HepG2 (cell line): ENCODE data around the gene CCND1. TPM values are rescaled to one million over a fixed set of nuclear protein-coding genes. Genes with fewer than 3 reads are reported as not detected.
A peak's percentile ranks its signal among the peaks of the same experiment; 100 is the strongest.

Experiments
- CAMTA2 ChIP-seq: sonication (generic); formaldehyde crosslinking; IDR thresholded peaks from 2 replicates; pipeline ENCODE4 v1.4.0; 2020; ENCODE audit warnings: mild to moderate bottlenecking, missing genetic modification reagents, borderline replicate concordance
- CREB3 ChIP-seq: sonication (generic); formaldehyde crosslinking; IDR thresholded peaks from 2 replicates; pipeline ENCODE4 v1.5.0; 2020; ENCODE audit warnings: missing genetic modification reagents
- ETV6 ChIP-seq: sonication (generic); formaldehyde crosslinking; conservative IDR thresholded peaks from 2 replicates; pipeline ENCODE4 v1.4.0; 2020; ENCODE audit warnings: missing genetic modification reagents
- GATAD1 ChIP-seq: IDR thresholded peaks from 2 replicates; pipeline ENCODE4 v1.6.1; 2016; ENCODE audit warnings: missing genetic modification reagents, missing compliant biosample characterization
- IKZF4 ChIP-seq: sonication (generic); formaldehyde crosslinking; IDR thresholded peaks from 2 replicates; pipeline ENCODE4 v1.5.1; 2020; ENCODE audit warnings: borderline replicate concordance, mild to moderate bottlenecking, low read depth, missing genetic modification reagents; ENCODE audit errors: not compliant biosample characterization
- ISL2 ChIP-seq: sonication (generic); formaldehyde crosslinking; IDR thresholded peaks from 2 replicates; pipeline ENCODE4 v1.5.0; 2020; ENCODE audit warnings: missing genetic modification reagents
- ISX ChIP-seq: sonication (generic); formaldehyde crosslinking; conservative IDR thresholded peaks from 2 replicates; pipeline ENCODE4 v1.5.0; 2020; ENCODE audit warnings: missing genetic modification reagents
- NFRKB ChIP-seq: fragments of 450-650 bp; IDR thresholded peaks from 2 replicates; pipeline ENCODE4 v1.6.1; 2017
- PITX1 ChIP-seq: sonication (generic); formaldehyde crosslinking; IDR thresholded peaks from 2 replicates; pipeline ENCODE4 v1.5.1; 2020; ENCODE audit warnings: mild to moderate bottlenecking, missing genetic modification reagents
- RARA ChIP-seq: IDR thresholded peaks from 2 replicates; pipeline ENCODE4 v1.6.1; 2016; ENCODE audit warnings: missing genetic modification reagents, missing compliant biosample characterization
- SOX13 ChIP-seq, 3 experiments: fragments of 450-650 bp in 1 of 3; sonication (generic) in 1 of 3; formaldehyde crosslinking in 1 of 3; IDR thresholded peaks in 2 of 3; conservative IDR thresholded peaks in 1 of 3; 2 replicates each; pipeline versions ENCODE4 v1.5.0 to v1.6.1; 2016 to 2020; ENCODE audit warnings: antibody characterized with exemption in 1 of 3, mild to moderate bottlenecking in 1 of 3, missing compliant biosample characterization in 1 of 3, missing genetic modification reagents in 1 of 3, moderate library complexity in 1 of 3
- SUZ12 ChIP-seq: fragments of 150-350 bp; IDR thresholded peaks from 2 replicates; pipeline ENCODE4 v1.6.1; 2014; ENCODE audit warnings: low read depth, low read length
- TFDP1 ChIP-seq: IDR thresholded peaks from 2 replicates; pipeline ENCODE4 v1.6.1; 2016; ENCODE audit warnings: missing compliant biosample characterization, missing genetic modification reagents, borderline replicate concordance
- THAP11 ChIP-seq: IDR thresholded peaks from 2 replicates; pipeline ENCODE4 v1.6.1; 2016; ENCODE audit warnings: missing biosample characterization, missing genetic modification reagents
- XRCC5 ChIP-seq: fragments of 200-400 bp; formaldehyde crosslinking; optimal IDR thresholded peaks from 2 replicates; pipeline ENCODE3; 2017; ENCODE audit warnings: mild to moderate bottlenecking, low read length
- ZBTB26 ChIP-seq: IDR thresholded peaks from 2 replicates; pipeline ENCODE4 v1.6.1; 2016; ENCODE audit warnings: missing compliant biosample characterization, missing genetic modification reagents, borderline replicate concordance
- ZFP37 ChIP-seq: sonication (generic); formaldehyde crosslinking; IDR thresholded peaks from 2 replicates; pipeline ENCODE4 v1.4.0; 2020; ENCODE audit warnings: missing genetic modification reagents, borderline replicate concordance
- ZHX1 ChIP-seq: sonication (generic); formaldehyde crosslinking; IDR thresholded peaks from 2 replicates; pipeline ENCODE4 v1.8.1; 2022; ENCODE audit warnings: low read depth, mild to moderate bottlenecking, missing genetic modification reagents
- ZNF138 ChIP-seq: sonication (generic); formaldehyde crosslinking; IDR thresholded peaks from 2 replicates; pipeline ENCODE4 v1.5.0; 2020; ENCODE audit warnings: mild to moderate bottlenecking, low read depth, missing genetic modification reagents
- ZNF367 ChIP-seq: sonication (generic); formaldehyde crosslinking; IDR thresholded peaks from 2 replicates; pipeline ENCODE4 v1.4.0; 2020; ENCODE audit warnings: missing genetic modification reagents, borderline replicate concordance
- ZNF589 ChIP-seq: sonication (generic); formaldehyde crosslinking; conservative IDR thresholded peaks from 2 replicates; pipeline ENCODE4 v1.8.0; 2022; ENCODE audit warnings: mild to moderate bottlenecking, moderate library complexity, missing genetic modification reagents
- ZNF607 ChIP-seq: sonication (generic); formaldehyde crosslinking; IDR thresholded peaks from 2 replicates; pipeline ENCODE4 v1.5.1; 2020; ENCODE audit warnings: missing genetic modification reagents, mild to moderate bottlenecking, borderline replicate concordance
- ZSCAN20 ChIP-seq: sonication (generic); formaldehyde crosslinking; IDR thresholded peaks from 2 replicates; pipeline ENCODE4 v1.4.0; 2020; ENCODE audit warnings: missing genetic modification reagents, mild to moderate bottlenecking, borderline replicate concordance
- ZSCAN25 ChIP-seq: sonication (generic); formaldehyde crosslinking; IDR thresholded peaks from 2 replicates; pipeline ENCODE4 v1.8.0; 2022; ENCODE audit warnings: mild to moderate bottlenecking, missing genetic modification reagents
- polyA plus RNA-seq, 8 experiments: library from polyadenylated mRNA; depleted of rRNA in 3 of 8; stranded (reverse) in 7 of 8; unstranded in 1 of 8; fragments of >200 nt; fragmentation: Illumina TruSeq in 4 of 8; extraction: Trizol in 4 of 8; gene quantifications; 2 replicates each; pipeline versions ENCODE4 v1.2.1 to v1.2.3, GENCODE V29; 2011 to 2016; ENCODE audit warnings: low read depth in 4 of 8, missing spikeins in 1 of 8, mixed read lengths in 1 of 8; ENCODE audit not compliant: insufficient read depth in 1 of 8
- total RNA-seq, 5 experiments: library from RNA; depleted of rRNA; stranded (reverse); fragments of >200 nt; fragmentation: Illumina TruSeq; extraction: Trizol; gene quantifications; 2 replicates each; pipeline ENCODE4 v1.2.3, GENCODE V29; 2016; ENCODE audit warnings: low read depth in 1 of 5

The CCND1 gene
- total and polyA plus RNA-seq, 2 of the 13 experiments (the other 11 are each of a cell fraction or from before 2014, with no cell fraction given), result 107 to 136 TPM

GRCh38 chr11:69670158-69670845, 29.3 kb downstream of the CCND1 start (continued):
- TF ChIP-seq TFDP1 (CRISPR knock-in tag), result no peak
- TF ChIP-seq ISX (CRISPR knock-in tag), result no peak
- TF ChIP-seq XRCC5, result peak; percentile 85
- no peak for TF ChIP-seq ZNF607
- TF ChIP-seq PITX1 (CRISPR knock-in tag), result 0 out of 2 replicates have a peak, but pooled peaks have one; percentile 19
- peak; percentile 41; the same call in 1 of the 2 replicates for TF ChIP-seq GATAD1 (CRISPR knock-in tag)
- peak; percentile 47; the same call in 1 of the 2 replicates for TF ChIP-seq ZSCAN25
- no peak for TF ChIP-seq ZBTB26
- TF ChIP-seq SOX13 (IDR thresholded peaks at IDR 0.05), result no peak
- peak in 1 of 2 experiments; percentile 35; a peak in 2 of 4 replicates for TF ChIP-seq SOX13 (CRISPR knock-in tag; conservative IDR thresholded peaks at IDR 0.05 in 1 of 2, IDR thresholded peaks at IDR 0.05 in 1 of 2)
- TF ChIP-seq THAP11 (CRISPR knock-in tag), result 0 out of 2 replicates have a peak, but pooled peaks have one; percentile 27
- TF ChIP-seq ZSCAN20 (CRISPR knock-in tag), result 0 out of 2 replicates have a peak, but pooled peaks have one; percentile 58
- TF ChIP-seq ZNF367 (CRISPR knock-in tag), result no peak
- TF ChIP-seq CAMTA2 (CRISPR knock-in tag), result no peak
- 0 out of 2 replicates have a peak, but pooled peaks have one; percentile 48 for TF ChIP-seq CREB3 (CRISPR knock-in tag)
- no peak for TF ChIP-seq ZHX1 (CRISPR knock-in tag)
- no peak for TF ChIP-seq ETV6 (CRISPR knock-in tag)
- no peak for TF ChIP-seq ZNF138 (CRISPR knock-in tag)
- 0 out of 2 replicates have a peak, but pooled peaks have one; percentile 36 for TF ChIP-seq ISL2
- no peak for TF ChIP-seq IKZF4 (CRISPR knock-in tag)
- peak; percentile 58; the same call in 1 of the 2 replicates for TF ChIP-seq ZFP37 (CRISPR knock-in tag)
- TF ChIP-seq NFRKB, result no peak
- TF ChIP-seq ZNF589 (CRISPR knock-in tag), result no peak
- TF ChIP-seq RARA (CRISPR knock-in tag), result peak; percentile 42; the same call in 1 of the 2 replicates
- TF ChIP-seq SUZ12, result no peak
